ENCODE measurements around the gene RETREG2.

Gene RETREG2

GRCh38 chr2:219177552-219178376 lies at the start of gene RETREG2:
Gene RETREG2, plus strand, starts transcription at chr2:219178275. Its CDS starts 78 bp downstream, at chr2:219178353.
- DNase-seq (ENCODE audit: low read depth): peak; percentile 47

GRCh38 chr2:219128396-219128795 lies 49.7 kb upstream of the RETREG2 start:
- DNase-seq (ENCODE audit: low read depth): no peak

GRCh38 chr2:219129589-219129988 lies 48.5 kb upstream of the RETREG2 start:
- DNase-seq (ENCODE audit: low read depth): no peak

GRCh38 chr2:219131327-219131726 lies 46.7 kb upstream of the RETREG2 start:
- no peak for DNase-seq (ENCODE audit: low read depth)

GRCh38 chr2:219131744-219132143 lies 46.3 kb upstream of the RETREG2 start:
- no peak for DNase-seq (ENCODE audit: low read depth)

GRCh38 chr2:219133976-219134375 lies 44.1 kb upstream of the RETREG2 start:
- DNase-seq (ENCODE audit: low read depth): no peak

- no peak for DNase-seq (ENCODE audit: low read depth)
Measured at GRCh38 chr2:219140722-219141121, 37.4 kb upstream of the RETREG2 start.

GRCh38 chr2:219142329-219142728 lies 35.7 kb upstream of the RETREG2 start:
- DNase-seq (ENCODE audit: low read depth): no peak

- no peak for DNase-seq (ENCODE audit: low read depth)
Measured at GRCh38 chr2:219149667-219150066, 28.4 kb upstream of the RETREG2 start.

- DNase-seq (ENCODE audit: low read depth): no peak
Measured at GRCh38 chr2:219155054-219155644, 22.9 kb upstream of the RETREG2 start.

- DNase-seq (ENCODE audit: low read depth): no peak
Measured at GRCh38 chr2:219157396-219157795, 20.7 kb upstream of the RETREG2 start.

GRCh38 chr2:219158025-219158424 lies 20.1 kb upstream of the RETREG2 start:
- DNase-seq (ENCODE audit: low read depth): no peak

- no peak for DNase-seq (ENCODE audit: low read depth)
Measured at GRCh38 chr2:219158586-219158985, 19.5 kb upstream of the RETREG2 start.

GRCh38 chr2:219159771-219160185 lies 18.3 kb upstream of the RETREG2 start:
- DNase-seq (ENCODE audit: low read depth): no peak

- peak; percentile 82 for DNase-seq (ENCODE audit: low read depth)
Measured at GRCh38 chr2:219160186-219161017, 17.7 kb upstream of the RETREG2 start, which contains the start of gene NHEJ1. Gene NHEJ1, minus strand, starts transcription at chr2:219160815. Its CDS starts 2,453 bp downstream, at chr2:219158362.

- DNase-seq (ENCODE audit: low read depth): no peak
Measured at GRCh38 chr2:219161097-219161496, 17.0 kb upstream of the RETREG2 start.

- DNase-seq (ENCODE audit: low read depth): no peak
Measured at GRCh38 chr2:219163156-219163555, 14.9 kb upstream of the RETREG2 start.

GRCh38 chr2:219165058-219165911 lies 12.8 kb upstream of the RETREG2 start:
- no peak for DNase-seq (ENCODE audit: low read depth)

GRCh38 chr2:219167997-219168396 lies 10.1 kb upstream of the RETREG2 start:
- no peak for DNase-seq (ENCODE audit: low read depth)

- no peak for DNase-seq (ENCODE audit: low read depth)
Measured at GRCh38 chr2:219168526-219168925, 9.5 kb upstream of the RETREG2 start.

- DNase-seq (ENCODE audit: low read depth): no peak
Measured at GRCh38 chr2:219168932-219169331, 9.1 kb upstream of the RETREG2 start.
